ENCODE data around the gene CACFD1.

The CACFD1 gene

DNA sequence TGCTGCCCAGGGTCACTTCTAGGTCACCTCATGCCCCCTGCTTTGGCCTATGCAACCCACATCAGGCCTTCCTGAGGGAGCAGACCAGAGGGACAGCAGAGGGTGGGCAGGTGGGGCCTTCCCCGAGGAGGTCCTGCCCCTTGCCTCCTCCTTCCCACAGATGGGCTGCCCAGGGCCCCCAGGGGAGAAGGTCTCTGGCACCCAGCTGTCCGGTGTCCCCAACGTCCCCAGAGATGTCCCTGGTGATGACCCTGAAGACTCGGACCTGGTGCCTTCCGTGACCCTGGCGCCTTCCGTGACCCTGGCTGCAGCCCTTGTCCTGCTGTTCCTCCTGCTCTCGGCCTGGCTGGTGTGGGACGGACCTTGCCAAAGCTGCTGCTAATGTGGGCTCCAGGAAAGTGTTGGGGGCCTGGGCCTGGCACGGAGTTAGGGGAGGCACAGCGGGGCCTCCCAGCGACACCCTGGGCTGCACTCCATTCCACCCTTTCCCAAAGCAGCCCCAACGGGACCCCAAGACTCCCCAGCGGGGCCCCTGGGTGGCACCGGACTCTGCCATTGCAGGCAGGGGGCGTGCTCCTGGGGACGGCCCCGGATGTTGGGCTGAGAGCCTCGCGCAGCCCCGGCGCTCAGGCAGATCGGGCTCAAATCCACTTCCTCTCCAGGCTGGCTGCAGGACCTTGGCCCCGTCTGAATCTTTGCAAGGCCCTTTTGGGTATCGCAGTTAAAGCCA, 25.9 kb downstream of the CACFD1 start:
- no peak for DNase-seq

DNA sequence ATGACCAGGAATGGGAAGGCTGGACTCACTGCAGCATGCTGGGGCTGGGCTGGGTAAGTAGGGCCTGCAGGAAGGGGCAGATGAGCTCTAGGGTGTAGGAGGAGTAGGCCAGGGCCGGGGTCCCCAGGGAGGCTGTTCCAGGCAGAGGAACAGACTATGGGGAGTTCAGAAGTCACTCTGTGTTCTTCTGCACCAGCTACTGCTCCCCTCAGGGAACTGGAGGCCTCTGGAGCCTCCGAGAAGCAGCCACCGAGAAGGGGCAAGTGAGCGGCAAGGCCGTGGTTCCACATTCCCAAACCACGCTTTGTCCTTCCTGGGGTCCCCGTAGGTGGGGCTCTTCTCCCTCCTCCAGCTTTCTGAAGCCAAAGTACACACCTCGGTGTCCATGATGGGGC, 27.6 kb downstream of the CACFD1 start:
- DNase-seq, result no peak

DNA sequence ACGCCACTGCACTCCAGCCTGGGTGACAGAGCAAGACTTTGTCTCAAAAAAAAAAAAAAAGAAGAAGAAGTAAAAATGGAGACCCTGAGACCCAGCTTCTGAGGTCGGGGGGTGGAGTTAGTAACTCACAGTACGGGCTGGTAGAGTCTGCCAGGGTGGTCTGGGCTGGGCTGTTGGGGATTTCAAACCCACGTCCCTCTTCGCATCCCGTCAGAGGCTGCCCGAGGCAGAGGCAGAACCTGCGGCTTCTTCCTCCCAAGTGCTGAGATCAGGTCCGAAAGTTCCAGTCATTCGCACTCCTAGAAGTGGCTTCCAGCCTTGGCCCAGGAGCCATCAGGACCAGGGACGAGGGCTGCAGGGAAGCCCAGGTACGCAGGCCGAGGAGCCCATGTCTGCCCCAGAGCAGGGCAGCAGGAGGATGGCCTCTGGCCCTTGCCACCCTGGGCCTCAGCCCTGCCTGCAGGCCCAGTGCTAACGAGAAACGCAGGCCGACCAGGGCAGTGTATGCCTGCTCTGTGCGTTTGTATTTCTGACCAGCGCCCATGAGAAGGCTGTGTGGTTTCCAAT, 29.0 kb downstream of the CACFD1 start:
- no peak for DNase-seq

- no peak for DNase-seq
These were observed 29.7 kb downstream of the CACFD1 start for GRCh38 chr9:133489253-133490190.

GRCh38 chr9:133490201-133490681, 30.5 kb downstream of the CACFD1 start:
- no peak for DNase-seq

DNA sequence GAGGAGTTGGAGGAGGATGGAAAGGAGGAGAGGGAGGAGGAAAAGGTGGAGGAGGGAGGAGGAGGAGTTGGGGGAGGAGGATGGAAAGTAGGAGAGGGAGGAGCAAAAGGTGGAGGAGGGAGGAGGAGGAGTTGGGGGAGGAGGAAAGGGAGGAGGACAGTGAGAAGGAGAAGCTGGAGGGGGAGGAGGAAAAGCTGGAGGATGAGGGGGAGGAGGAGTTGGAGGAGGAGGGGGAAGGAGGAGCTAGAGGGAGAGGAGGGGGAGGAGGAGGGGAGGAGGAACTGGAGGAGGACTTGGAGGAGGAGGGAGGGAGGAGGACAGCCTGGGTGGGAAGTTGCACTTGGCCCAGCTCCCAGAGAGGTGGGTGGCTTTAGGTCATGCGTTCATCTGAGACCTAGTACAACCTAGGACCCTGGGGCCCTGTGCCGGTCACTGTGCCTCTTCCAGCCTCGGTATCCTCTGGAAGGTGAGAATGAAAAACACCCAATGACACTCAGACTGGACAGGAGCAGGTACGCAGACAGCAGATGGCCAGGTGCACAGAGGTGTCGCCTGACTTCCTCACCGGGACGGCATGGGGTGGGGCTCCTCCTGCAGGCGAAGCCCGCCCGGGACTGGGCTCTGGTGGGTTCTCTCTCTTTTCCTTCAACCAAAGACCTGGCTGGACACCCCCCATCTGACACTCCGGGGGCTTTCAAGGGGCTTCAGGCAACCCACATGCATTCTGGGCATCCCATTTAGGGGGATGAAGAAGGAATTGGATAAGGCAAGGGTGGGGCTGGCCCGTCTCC, 31.3 kb downstream of the CACFD1 start:
- no peak for DNase-seq

DNA sequence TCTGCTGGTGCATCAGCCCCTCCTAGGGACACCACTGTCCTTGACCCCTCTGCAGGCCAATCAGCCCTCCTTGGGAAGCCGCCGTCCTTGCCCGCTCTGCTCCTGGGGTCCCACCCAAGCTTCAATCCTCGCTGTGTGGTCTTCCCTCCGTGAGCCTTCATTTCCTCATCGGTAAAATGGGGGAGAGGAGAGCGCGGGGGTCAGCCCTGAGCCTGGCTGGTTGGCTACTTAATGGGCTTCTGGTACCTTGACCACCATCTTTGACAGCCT, 31.8 kb downstream of the CACFD1 start:
- no peak for DNase-seq

- peak; percentile 1 for DNase-seq
These were observed 32.6 kb downstream of the CACFD1 start for GRCh38 chr9:133492061-133493021.

GRCh38 chr9:133493428-133493827, 33.6 kb downstream of the CACFD1 start:
- no peak for DNase-seq

GRCh38 chr9:133493845-133494540, 34.2 kb downstream of the CACFD1 start:
- no peak for DNase-seq

DNA sequence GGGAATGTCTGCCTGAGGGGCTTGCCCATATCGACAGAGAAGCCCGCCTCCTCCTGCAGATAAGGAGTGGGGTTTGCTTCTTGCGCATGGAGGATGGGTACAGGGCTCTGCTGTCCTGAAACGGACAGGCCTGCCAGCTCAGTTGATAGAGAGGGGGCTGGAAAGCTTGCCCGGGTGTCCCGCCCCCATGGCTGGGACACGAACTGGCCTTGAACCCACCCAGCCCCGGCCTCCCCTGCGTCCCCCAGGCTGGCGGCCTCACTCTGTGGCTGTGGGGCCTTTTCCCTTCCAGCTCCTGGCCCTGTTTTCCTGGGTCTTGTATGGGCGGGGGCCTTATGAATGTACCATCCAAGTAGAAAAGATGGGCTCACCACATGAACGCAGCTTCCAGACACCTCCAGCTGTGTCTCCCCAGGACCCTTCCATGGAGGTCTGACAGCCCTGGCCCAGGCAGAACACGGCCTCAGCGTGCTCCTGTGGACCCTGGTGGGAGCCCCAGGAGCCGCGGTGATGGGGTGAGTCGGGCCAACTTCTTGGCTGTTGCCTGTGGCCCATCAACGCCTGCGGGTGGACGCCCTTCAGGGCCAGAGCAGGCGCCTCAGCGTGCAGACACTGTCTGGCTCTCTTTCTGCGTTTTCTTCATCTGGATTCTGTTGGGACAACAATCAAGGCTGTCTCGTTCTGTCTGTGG, 35.0 kb downstream of the CACFD1 start:
- no peak for DNase-seq

DNA sequence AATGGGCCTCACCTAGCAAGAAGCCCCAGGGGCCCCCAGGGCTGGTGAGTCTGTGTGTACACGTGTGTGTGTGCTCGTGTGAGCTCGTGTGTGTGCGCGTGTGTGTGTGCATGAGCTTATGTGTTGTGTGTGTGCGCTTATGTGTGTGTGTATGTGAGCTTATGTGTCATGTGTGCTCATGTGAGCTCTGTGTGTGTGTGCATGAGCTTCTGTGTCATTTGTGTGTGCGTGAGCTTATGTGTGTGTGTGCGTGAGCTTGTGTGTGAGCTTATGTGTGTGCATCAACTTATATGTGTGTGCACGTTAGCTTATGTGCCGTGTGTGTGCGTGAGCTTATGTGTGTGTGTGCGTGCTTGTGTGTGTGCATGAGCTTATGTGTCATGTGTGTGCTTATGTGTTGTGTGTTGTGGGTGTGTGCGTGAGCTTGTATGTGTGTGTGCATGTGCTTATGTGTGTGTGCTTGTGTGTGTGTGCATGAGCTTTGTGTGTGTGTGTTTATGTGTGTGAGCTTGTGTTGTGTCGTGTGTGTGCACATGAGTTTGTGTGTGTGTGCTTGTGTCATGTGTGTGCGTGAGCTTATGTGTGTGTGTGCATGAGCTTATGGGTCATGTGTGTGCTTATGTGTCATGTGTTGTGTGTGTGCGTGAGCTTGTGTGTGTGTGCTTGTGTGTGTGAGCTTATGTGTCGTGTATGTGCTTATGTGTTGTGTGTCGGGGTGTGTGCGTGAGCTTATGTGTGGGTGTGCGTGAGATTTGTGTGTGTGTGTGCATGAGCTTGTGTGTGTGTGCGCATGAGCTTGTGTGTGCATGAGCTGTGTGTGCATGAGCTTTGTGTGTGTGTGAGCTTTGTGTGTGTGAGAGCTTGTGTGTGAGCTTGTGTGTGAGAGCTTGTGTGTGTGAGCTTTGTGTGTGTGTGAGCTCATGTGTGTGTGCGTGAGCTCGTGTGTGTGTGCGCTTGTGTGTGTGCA, 35.8 kb downstream of the CACFD1 start:
- DNase-seq, result no peak

DNA sequence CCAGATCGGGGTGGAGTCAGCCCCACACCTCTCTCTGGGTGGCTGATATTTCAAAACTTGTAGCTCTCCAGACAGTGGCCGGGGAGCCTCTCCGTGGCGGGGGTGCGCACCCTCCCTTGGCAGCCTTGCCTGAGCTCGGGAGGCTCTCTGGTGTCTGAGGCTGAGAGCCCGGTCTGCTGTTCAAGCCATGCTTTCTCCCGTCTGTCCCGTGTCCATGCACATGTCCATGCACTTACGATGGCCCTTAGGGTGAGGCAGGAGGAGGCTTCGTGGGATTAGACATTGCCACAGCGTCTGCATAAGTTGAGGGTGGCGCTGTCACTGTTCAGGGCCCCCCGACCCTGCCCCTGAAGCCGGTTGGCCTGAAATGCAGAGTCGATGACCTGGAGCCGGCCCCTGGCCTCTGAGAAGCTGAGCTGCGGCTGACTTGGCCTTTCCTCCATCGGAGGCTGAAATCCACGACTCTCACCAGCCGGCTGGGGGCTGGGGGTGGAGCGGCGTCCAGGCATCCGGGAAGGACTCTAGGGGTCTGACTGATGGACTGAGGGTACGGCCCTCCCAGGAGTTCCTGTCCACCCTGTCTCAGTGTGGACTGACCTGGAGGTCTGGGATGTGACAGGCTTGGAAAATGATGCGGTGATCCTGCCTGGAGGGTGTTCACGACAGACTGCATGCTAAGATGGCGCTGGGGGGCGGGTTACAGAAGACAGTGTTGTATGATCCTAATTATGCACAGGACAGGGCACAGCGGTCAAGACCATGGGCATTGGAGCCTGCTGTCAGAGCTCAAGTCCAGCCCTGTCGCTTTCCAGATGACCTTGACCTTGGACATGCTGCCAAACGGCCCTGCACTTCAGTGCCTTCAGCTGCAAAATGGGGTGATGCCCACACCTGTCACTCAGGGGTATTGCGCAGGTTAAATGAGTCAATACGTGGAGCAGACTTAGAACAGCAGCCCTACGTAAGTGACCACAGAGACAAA, 37.4 kb downstream of the CACFD1 start:
- DNase-seq, result no peak

DNA sequence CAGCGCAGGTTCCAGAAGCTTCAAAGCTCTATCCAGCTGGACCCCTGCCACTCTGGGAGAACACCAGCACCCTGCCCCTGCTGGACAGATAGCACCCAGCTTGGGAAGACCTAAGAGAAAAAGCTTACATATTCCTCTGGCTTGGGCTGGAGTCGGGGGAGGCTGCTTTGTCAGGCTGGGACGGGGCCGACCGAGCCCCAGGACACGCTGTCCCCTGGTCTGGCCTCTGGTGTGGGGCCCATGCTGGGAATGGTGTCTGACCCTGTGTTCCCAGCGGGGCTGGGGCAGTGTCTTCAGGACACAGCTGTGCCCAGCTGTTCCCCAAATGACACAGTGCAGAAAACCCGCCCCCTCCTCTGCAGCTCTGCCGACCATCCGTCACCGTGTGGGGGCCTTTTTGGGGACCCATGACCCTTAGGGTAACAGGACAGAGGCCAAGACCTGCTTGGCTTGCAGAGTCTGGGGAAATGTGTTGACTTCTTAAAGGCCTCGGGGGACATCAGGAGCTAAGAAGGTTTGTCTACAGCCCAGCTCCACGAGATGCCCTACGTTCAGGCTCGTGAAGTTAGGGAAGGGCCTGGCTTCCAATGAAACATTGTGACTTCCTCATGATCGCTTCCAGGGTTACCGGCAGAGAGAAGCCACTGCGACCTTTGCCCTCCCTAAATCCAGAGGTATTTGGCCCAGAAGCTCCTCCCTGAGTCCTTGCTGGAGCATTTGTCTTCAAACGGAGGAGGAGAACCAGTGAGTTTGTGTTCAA, 39.5 kb downstream of the CACFD1 start:
- no peak for DNase-seq

GRCh38 chr9:133499892-133500270, 40.1 kb downstream of the CACFD1 start:
- no peak for DNase-seq

- DNase-seq, result no peak
These were observed 42.3 kb downstream of the CACFD1 start for GRCh38 chr9:133502112-133502511.

DNA sequence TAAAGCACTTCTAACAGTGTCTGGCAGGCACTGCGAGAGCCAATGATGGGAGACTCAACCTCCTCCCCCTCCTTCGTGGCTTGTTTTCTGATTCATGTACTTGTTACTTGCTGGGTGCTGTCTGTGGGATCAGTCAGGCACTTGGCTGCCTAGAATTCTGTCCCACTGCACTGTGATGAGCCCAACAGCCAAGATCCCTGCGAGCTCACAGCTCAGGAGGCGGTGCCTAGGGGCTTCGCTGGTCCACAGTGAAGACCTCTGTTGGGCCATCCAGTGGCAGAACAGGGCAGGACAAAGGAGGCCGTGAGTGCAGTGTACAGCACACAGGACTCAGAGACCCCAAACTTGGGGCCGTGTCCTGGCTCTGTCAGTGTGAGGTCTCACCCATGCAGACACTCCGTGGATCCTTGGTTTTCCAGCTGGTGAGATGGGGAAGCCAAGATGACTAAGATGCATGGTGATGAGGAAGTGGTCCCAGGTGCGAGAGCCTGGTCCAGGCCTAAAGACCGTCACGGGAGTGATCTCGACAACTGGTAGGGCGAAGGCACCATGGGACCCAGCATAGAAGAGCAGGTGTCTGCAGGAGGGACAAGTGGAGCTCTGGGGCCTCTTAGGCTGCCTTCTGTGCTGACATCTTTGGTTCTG, 45.5 kb downstream of the CACFD1 start:
- no peak for DNase-seq

Measured in NCI-H1694 treated with DMSO at 0.1 percent for 48 hours (cell line).